Suprapubic skin (tissue), 4 donors: ENCODE results near the gene CEP112. TPM values are rescaled to one million over a fixed set of nuclear protein-coding genes. Genes with fewer than 3 reads are reported as not detected.

Source experiments
- DNase-seq, 2 donors: peaks; one replicate each; pipeline ENCODE4 v3.0.0-alpha.2; 2019; ENCODE audit warnings: low spot score in 2 of 2
- H3K27ac ChIP-seq: fragments of 200-600 bp; sonication (generic); one replicate; pipeline ENCODE4 v1.5.1; 2019
- H3K27me3 ChIP-seq: fragments of 200-600 bp; sonication (generic); one replicate; pipeline ENCODE4 v1.5.1; 2019
- H3K36me3 ChIP-seq: fragments of 200-600 bp; sonication (generic); one replicate; pipeline ENCODE4 v1.5.1; 2019
- H3K4me1 ChIP-seq: fragments of 200-600 bp; sonication (generic); one replicate; pipeline ENCODE4 v1.5.1; 2019
- H3K4me3 ChIP-seq: fragments of 200-600 bp; sonication (generic); one replicate; pipeline ENCODE4 v1.5.1; 2019; ENCODE audit warnings: mild to moderate bottlenecking
- H3K9me3 ChIP-seq: fragments of 200-600 bp; sonication (generic); one replicate; pipeline ENCODE4 v1.5.1; 2019
- EP300 ChIP-seq: sonication (generic); formaldehyde crosslinking; IDR thresholded peaks from one replicate; pipeline ENCODE4 v1.6.1; 2017; ENCODE audit warnings: antibody characterized with exemption
- POLR2A ChIP-seq, 2 donors: fragments of 450-650 bp; IDR thresholded peaks; one replicate each; pipeline ENCODE4 v1.6.1; 2017; ENCODE audit warnings: antibody characterized with exemption in 2 of 2, mild to moderate bottlenecking in 2 of 2, moderate library complexity in 2 of 2
- POLR2AphosphoS5 ChIP-seq, 3 donors: sonication (generic); formaldehyde crosslinking; IDR thresholded peaks; one replicate each; pipeline ENCODE4 v1.6.1; 2017; ENCODE audit warnings: antibody characterized with exemption in 3 of 3
- WGBS: methylation state at CpG from one replicate; pipeline ENCODE4 v1.1.5; 2018; 5-methylcytosine and 5-hydroxymethylcytosine counted together
- total RNA-seq, 4 donors: library from RNA; depleted of rRNA; stranded (reverse); fragments of >200 nt; gene quantifications; one replicate each; pipeline ENCODE4 v1.1.0, GENCODE V29; 2016
- TF ChIP-seq, protein P1 (sequence below), 2 donors: fragments of 200-600 bp in 1 of 2; fragments of 450-650 bp in 1 of 2; sonication (generic) in 1 of 2; IDR thresholded peaks; one replicate each; pipeline ENCODE4 v1.5.1; 2016 to 2019; ENCODE audit warnings: antibody characterized with exemption in 2 of 2, mild to moderate bottlenecking in 1 of 2, moderate library complexity in 1 of 2

The CEP112 gene
- total RNA-seq, 4 donors from 2014 or later: 0.68 to 14.1 (median 6.6) TPM

DNA sequence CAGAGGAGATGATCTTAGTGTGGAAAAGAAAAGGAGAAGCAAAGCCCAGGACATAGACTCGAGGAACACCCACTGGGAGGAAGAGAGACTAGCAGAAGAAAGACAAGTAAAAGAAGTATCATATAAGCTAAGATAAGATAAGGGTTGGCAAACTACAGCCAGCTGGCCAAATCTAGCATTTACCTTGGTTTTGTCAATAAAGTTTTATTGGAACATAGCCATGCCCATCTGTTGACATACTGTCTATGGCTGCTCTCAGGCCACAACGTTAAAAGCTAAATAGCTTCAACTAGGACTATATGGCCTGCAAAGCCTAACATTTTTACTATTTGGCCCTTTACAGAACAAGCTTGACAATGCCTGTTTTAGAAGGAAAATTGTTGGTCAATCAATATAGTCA is 464.1 kb downstream of the CEP112 start:
- Histone ChIP-seq H3K27ac (no peak overlapping the region), H3K4me3 (no peak overlapping the region), H3K4me1 (peaks cover 6% of the 10 kb centered on the region), H3K27me3 (no peaks in the 10 kb centered on the region), H3K9me3 (no peaks in the 10 kb centered on the region), H3K36me3 (no peaks in the 10 kb centered on the region)
- 84% methylated on average over 2 of the region's 2 CpGs for WGBS
- DNase-seq: no peak
- TF ChIP-seq EP300 (no peak), POLR2AphosphoS5 (IDR thresholded peaks at IDR 0.05) (no peak), POLR2A (IDR thresholded peaks at IDR 0.05) (no peak)
- TF ChIP-seq, protein P1, sequence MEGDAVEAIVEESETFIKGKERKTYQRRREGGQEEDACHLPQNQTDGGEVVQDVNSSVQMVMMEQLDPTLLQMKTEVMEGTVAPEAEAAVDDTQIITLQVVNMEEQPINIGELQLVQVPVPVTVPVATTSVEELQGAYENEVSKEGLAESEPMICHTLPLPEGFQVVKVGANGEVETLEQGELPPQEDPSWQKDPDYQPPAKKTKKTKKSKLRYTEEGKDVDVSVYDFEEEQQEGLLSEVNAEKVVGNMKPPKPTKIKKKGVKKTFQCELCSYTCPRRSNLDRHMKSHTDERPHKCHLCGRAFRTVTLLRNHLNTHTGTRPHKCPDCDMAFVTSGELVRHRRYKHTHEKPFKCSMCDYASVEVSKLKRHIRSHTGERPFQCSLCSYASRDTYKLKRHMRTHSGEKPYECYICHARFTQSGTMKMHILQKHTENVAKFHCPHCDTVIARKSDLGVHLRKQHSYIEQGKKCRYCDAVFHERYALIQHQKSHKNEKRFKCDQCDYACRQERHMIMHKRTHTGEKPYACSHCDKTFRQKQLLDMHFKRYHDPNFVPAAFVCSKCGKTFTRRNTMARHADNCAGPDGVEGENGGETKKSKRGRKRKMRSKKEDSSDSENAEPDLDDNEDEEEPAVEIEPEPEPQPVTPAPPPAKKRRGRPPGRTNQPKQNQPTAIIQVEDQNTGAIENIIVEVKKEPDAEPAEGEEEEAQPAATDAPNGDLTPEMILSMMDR (IDR thresholded peaks at IDR 0.05): no peak

DNA sequence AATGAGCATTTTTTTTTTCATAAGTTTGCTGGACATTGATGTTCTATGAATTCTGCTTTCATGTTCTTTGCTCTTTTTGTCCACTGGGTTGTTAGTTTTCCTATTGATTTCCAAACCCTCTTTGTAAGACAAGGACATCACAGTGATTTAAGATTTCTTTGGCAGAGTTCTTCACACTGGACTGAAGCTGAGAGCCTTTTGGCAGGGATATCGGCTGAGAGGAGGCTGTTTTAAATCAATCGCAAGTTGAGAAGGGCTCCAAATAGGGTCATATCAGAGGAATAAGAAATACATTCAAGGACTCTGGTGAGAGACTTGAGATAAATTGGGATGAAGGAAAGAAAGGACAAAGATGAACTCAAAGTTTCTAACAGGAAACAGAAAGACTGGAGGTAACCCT is 464.7 kb downstream of the CEP112 start:
- Histone ChIP-seq H3K4me1 (peaks cover 6% of the 10 kb centered on the region), H3K9me3 (no peaks in the 10 kb centered on the region), H3K27ac (no peak overlapping the region), H3K4me3 (no peak overlapping the region), H3K36me3 (no peaks in the 10 kb centered on the region), H3K27me3 (no peaks in the 10 kb centered on the region)
- TF ChIP-seq, protein P1 (IDR thresholded peaks at IDR 0.05): no peak
- TF ChIP-seq POLR2AphosphoS5 (IDR thresholded peaks at IDR 0.05) (no peak), POLR2A (IDR thresholded peaks at IDR 0.05) (no peak), EP300 (no peak)
- WGBS: 55% methylated on average over 2 of the region's 2 CpGs
- DNase-seq: no peak

DNA sequence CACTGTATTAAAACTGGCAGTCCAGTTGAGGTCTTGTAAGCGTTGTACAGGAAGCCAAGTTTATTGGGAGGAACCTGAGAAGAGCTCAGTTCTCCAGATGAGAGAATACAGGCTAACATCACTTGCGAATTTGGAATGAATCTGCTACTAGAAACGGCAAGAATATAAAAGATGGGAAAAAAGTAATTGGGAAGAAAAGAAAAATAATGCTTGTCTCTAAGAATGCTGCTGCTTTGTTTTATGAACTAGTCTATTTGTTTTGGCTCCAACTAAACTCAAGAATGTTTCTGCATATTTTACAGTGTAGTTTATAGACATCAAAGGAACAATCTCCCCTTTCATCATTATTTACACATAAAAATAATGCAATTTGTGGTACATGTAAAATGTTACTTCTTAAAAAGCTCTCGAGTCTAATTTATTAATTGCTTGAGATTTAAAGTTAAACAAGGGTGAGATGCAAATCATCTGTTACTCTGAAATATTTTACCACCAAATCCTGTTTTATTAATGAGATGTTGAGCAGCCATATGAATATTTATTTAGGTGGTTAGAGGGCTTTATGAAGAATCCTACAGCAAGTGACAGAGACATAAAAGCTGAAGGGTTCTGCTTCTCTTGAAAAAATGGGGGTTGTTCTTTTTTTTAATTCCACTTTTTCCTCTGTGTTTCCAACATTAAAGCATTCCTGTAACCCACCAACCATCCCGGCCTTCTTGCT is 468.3 kb downstream of the CEP112 start:
- DNase-seq: no peak
- Histone ChIP-seq H3K4me3 (no peak overlapping the region), H3K4me1 (no peaks in the 10 kb centered on the region), H3K27ac (no peak overlapping the region), H3K27me3 (no peaks in the 10 kb centered on the region), H3K36me3 (no peaks in the 10 kb centered on the region), H3K9me3 (no peaks in the 10 kb centered on the region)
- 33% methylated on average over 5 of the region's 5 CpGs for WGBS
- no peak for TF ChIP-seq POLR2A (IDR thresholded peaks at IDR 0.05)
- no peak for TF ChIP-seq EP300
- no peak for TF ChIP-seq POLR2AphosphoS5 (IDR thresholded peaks at IDR 0.05)
- TF ChIP-seq, protein P1 (IDR thresholded peaks at IDR 0.05): no peak

DNA sequence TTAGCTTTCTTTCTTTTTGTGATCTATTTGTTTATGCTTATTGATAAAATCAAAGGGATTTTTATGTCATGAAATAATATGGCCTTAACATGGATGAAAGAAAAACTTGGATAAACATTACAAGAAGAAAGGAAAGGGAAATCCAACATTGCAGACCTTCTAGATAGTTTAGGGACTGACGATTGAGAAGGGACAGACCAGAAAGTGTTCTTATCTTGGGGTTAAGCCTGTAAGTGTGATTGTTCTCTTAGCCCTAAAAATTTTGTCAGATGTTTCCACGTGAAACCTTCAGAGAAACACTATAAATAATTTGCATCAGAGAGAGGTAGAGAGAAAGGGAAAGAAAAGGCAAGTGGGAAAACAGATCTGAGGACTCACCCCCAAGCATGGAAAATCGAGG is 473.3 kb downstream of the CEP112 start:
- no peak overlapping the region for H3K27ac ChIP-seq
- no peak for DNase-seq
- WGBS: 84% methylated on average over 3 of the region's 3 CpGs
- TF ChIP-seq POLR2AphosphoS5 (IDR thresholded peaks at IDR 0.05) (no peak), EP300 (no peak), POLR2A (IDR thresholded peaks at IDR 0.05) (no peak)
- TF ChIP-seq, protein P1 (IDR thresholded peaks at IDR 0.05): no peak
- H3K27me3 ChIP-seq: no peaks in the 10 kb centered on the region
- H3K4me1 ChIP-seq: no peaks in the 10 kb centered on the region
- no peaks in the 10 kb centered on the region for H3K36me3 ChIP-seq
- H3K9me3 ChIP-seq: no peaks in the 10 kb centered on the region
- no peak overlapping the region for H3K4me3 ChIP-seq

DNA sequence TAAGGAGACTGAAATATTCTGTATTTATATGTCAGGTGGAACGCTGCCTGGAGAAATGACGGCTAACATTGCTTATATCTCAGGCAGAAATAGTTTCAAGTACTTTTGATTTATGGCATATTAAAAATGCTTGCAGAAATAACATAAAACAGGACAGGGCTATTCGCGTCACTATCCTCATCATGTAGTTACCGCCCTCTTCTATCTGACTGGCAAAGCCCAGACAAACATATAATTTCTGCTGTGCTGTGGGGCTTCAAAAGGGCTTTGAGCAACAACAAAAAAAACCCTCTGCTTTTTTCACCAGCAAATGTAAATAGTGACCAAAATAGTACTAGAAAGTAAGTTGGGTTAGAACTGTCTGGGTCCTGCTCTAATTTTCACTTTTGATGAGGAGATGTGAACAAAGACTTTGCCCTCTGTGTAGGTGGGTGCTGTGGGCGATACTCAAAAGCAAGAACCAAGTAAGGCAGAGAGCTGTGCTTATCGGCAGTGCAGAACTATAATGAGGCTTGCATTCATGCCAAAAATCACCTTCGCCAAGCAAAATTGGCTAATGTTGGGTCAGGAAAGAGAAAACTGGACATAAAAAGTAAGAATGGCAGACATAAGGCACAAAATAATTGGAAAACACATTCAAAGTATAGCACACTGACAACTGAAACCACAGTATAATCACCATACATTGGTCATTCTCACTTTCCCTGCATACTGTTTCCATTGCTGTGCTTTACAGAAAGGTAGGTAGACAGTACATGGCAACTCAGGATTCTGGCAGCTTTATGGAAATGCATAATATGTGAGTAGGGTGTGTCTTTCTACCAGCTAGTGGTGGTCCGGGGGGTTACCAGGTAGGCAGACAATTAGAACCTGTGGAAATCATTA is 479.3 kb downstream of the CEP112 start:
- WGBS: 61% methylated on average over 9 of the region's 9 CpGs
- H3K27ac ChIP-seq: no peak overlapping the region
- H3K9me3 ChIP-seq: no peaks in the 10 kb centered on the region
- no peak for DNase-seq
- no peaks in the 10 kb centered on the region for H3K4me1 ChIP-seq
- no peaks in the 10 kb centered on the region for H3K27me3 ChIP-seq
- TF ChIP-seq EP300 (no peak), POLR2AphosphoS5 (IDR thresholded peaks at IDR 0.05) (no peak), POLR2A (IDR thresholded peaks at IDR 0.05) (no peak)
- TF ChIP-seq, protein P1 (IDR thresholded peaks at IDR 0.05): no peak
- no peaks in the 10 kb centered on the region for H3K36me3 ChIP-seq
- no peak overlapping the region for H3K4me3 ChIP-seq
